Thoracic aorta (tissue), 2 donors: ENCODE results near the gene DLX2. TPM values are rescaled to one million over a fixed set of nuclear protein-coding genes. Genes with fewer than 3 reads are reported as not detected.

Source experiments
- ATAC-seq: fragments of 150-250 bp; one replicate; pipeline ENCODE4 v1.8.0; 2017; ENCODE audit warnings: low read depth; ENCODE audit not compliant: insufficient number of reproducible peaks, low FRiP score
- DNase-seq: peaks from one replicate; pipeline ENCODE4 v3.0.0-alpha.2; 2020; ENCODE audit warnings: low spot score
- H3K27ac ChIP-seq, 2 donors: fragments of 200-600 bp; sonication (generic); 1 replicate in 1 of 2; 2 replicates in 1 of 2; pipeline ENCODE4 v1.5.1; 2016; ENCODE audit warnings: mild to moderate bottlenecking in 2 of 2, moderate library complexity in 2 of 2
- H3K27me3 ChIP-seq: fragments of 200-600 bp; sonication (generic); replicated peaks from 2 replicates; pipeline ENCODE4 v1.6.0; 2016; ENCODE audit warnings: mild to moderate bottlenecking; ENCODE audit not compliant: insufficient read depth
- H3K36me3 ChIP-seq: fragments of 200-600 bp; sonication (generic); one replicate; pipeline ENCODE4 v1.5.1; 2016
- H3K4me1 ChIP-seq, 2 donors: fragments of 200-600 bp; sonication (generic); 1 replicate in 1 of 2; 2 replicates in 1 of 2; pipeline versions ENCODE4 v1.5.1 to v1.6.0; 2016; ENCODE audit warnings: low read depth in 2 of 2, mild to moderate bottlenecking in 1 of 2; ENCODE audit not compliant: control insufficient read depth in 1 of 2
- H3K4me3 ChIP-seq: fragments of 200-600 bp; sonication (generic); 2 replicates; pipeline ENCODE4 v1.5.1; 2016; ENCODE audit warnings: mild to moderate bottlenecking
- H3K9me3 ChIP-seq: fragments of 200-600 bp; sonication (generic); 2 replicates; pipeline ENCODE4 v1.5.1; 2016
- CTCF ChIP-seq: fragments of 200-600 bp; sonication (generic); IDR thresholded peaks from one replicate; pipeline ENCODE4 v1.5.1; 2019; ENCODE audit warnings: antibody characterized with exemption
- total RNA-seq, 2 donors: library from RNA; depleted of rRNA; stranded (reverse); fragments of >200 nt; gene quantifications; one replicate each; pipeline versions ENCODE4 v1.1.0 to v1.2.3, GENCODE V29; 2016

The DLX2 gene
- total RNA-seq, 2 donors from 2014 or later = 1.6 TPM; not detected in 1

DNA sequence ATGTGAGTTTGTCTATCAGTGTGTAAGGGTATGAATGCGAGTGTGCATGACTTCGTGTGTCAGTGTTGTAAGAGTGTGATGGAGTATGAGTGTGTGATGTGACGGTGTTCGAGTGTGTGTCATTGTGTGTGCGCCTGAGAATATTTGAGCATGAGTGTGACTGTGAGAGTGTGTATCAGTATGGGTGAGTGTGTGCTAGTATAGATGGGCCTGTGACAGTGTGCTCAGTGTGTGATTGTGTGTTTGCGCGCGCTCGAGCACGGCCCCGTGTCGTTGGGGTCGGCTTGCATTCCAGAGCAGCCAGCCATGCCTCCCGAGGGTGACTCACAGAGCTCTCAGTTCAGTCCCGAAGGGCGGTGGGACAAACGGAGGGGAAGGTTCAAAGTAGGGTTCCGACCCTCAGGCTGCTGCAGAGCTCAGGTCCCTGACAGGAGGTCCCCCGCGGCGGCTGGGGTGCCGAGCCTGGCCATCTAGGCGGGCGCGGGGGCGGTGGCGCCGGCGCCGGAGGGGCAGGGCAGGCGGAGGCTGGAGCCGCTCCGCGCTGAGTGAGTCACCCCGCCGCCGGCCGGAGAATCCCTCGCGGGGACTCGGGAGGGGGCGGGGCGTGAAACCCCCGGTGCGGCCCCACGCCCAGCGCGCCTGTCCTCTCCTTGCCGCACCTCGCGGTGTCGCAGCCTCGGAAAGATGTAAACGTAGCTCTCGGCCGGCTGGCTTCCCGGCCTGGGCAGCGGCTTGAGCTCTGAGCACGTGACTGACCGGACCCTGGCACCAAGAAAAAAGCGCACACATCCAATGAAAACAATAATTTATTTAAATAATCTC is 3.8 kb downstream of the DLX2 start:
- TF ChIP-seq CTCF = no peak
- ATAC-seq (no peak), DNase-seq (no peak)
- peaks cover 48 to 84% of the 10 kb centered on the region in 2 donors for H3K4me1 ChIP-seq
- peak overlapping the region; percentile 71 for H3K4me3 ChIP-seq
- H3K27me3 ChIP-seq = peaks cover 53% of the 10 kb centered on the region
- no peaks in the 10 kb centered on the region for H3K9me3 ChIP-seq
- no peaks in the 10 kb centered on the region for H3K36me3 ChIP-seq
- no peak overlapping the region for H3K27ac ChIP-seq

DNA sequence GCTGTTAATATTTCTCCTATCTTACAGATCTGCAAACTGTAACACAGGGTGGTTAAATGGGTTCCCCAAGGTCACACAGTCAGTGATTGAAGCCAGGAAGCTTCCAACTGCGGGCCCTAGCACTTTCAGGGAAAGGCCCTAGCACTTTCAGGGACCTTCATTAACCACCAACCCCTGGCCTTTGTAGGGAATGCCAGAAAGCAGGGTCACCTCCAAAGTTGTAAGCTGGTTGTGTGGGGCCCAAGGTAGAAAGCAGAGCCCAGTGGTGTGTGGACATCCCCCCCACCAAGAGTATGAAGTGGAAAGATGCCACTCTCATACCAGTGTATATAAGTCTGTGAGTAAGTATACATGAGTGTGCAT is 4.4 kb downstream of the DLX2 start:
- H3K9me3 ChIP-seq = no peaks in the 10 kb centered on the region
- peaks cover 48 to 82% of the 10 kb centered on the region in 2 donors for H3K4me1 ChIP-seq
- no peak overlapping the region for H3K4me3 ChIP-seq
- H3K36me3 ChIP-seq = no peaks in the 10 kb centered on the region
- TF ChIP-seq CTCF = no peak
- H3K27ac ChIP-seq = no peak overlapping the region
- no peak for ATAC-seq
- DNase-seq = no peak
- H3K27me3 ChIP-seq = peaks cover 55% of the 10 kb centered on the region

GRCh38 chr2:172097557-172098131 is 5.1 kb downstream of the DLX2 start:
- no peaks in the 10 kb centered on the region for H3K36me3 ChIP-seq
- TF ChIP-seq CTCF = no peak
- ATAC-seq (no peak), DNase-seq (no peak)
- H3K9me3 ChIP-seq = no peaks in the 10 kb centered on the region
- no peak overlapping the region for H3K27ac ChIP-seq
- no peak overlapping the region for H3K4me3 ChIP-seq
- H3K27me3 ChIP-seq = peaks cover 60% of the 10 kb centered on the region
- H3K4me1 ChIP-seq = peaks cover 48 to 76% of the 10 kb centered on the region in 2 donors

- Histone ChIP-seq H3K4me3 (peak overlapping the region; percentile 74), H3K36me3 (no peaks in the 10 kb centered on the region), H3K27ac (no peak overlapping the region), H3K27me3 (peaks cover 68% of the 10 kb centered on the region), H3K9me3 (no peaks in the 10 kb centered on the region), H3K4me1 (peaks cover 43 to 69% of the 10 kb centered on the region in 2 donors)
- TF ChIP-seq CTCF = no peak
- DNase-seq = no peak
- ATAC-seq = no peak
These were observed 5.8 kb downstream of the DLX2 start for GRCh38 chr2:172096626-172097547.
